GM23338 (cell line): ENCODE results near the gene AAR2. TPM values are rescaled to one million over a fixed set of nuclear protein-coding genes. Genes with fewer than 3 reads are reported as not detected.

ENCODE experiments used
- ATAC-seq: fragments of 200-7000 bp; cut with Tn5 transposase; 3 replicates; pipeline ENCODE4 v1.9.1; 2020
- DNase-seq: peaks from one replicate; pipeline ENCODE4 v3.0.0-alpha.2; 2015; ENCODE audit warnings: low spot score
- H2AFZ ChIP-seq: fragments of 200-600 bp; sonication (generic); 2 replicates; pipeline ENCODE4 v1.8.0; 2016; ENCODE audit warnings: antibody characterized with exemption, mild to moderate bottlenecking, moderate library complexity
- H3F3A ChIP-seq: fragments of 200-600 bp; sonication (generic); replicated peaks from 2 replicates; pipeline ENCODE4 v1.8.0; 2017; ENCODE audit warnings: antibody characterized with exemption, mixed run types, low read depth
- H3K27ac ChIP-seq: fragments of 200-600 bp; sonication (generic); 2 replicates; pipeline ENCODE4 v1.6.1; 2016; ENCODE audit warnings: low read depth
- H3K27me3 ChIP-seq: fragments of 200-600 bp; sonication (generic); 2 replicates; pipeline ENCODE4 v1.8.0; 2016; ENCODE audit warnings: mild to moderate bottlenecking, mixed run types, moderate library complexity; ENCODE audit not compliant: insufficient read depth
- H3K36me3 ChIP-seq: fragments of 200-600 bp; sonication (generic); 2 replicates; pipeline ENCODE4 v1.8.0; 2016; ENCODE audit warnings: mild to moderate bottlenecking; ENCODE audit not compliant: insufficient read depth
- H3K4me1 ChIP-seq: fragments of 200-600 bp; sonication (generic); 2 replicates; pipeline ENCODE4 v1.8.0; 2016; ENCODE audit warnings: mild to moderate bottlenecking, moderate library complexity; ENCODE audit not compliant: insufficient read depth
- H3K4me2 ChIP-seq: fragments of 200-600 bp; sonication (generic); 2 replicates; pipeline ENCODE4 v1.7.1; 2017; ENCODE audit warnings: mixed run types
- H3K4me3 ChIP-seq: fragments of 200-600 bp; sonication (generic); 2 replicates; pipeline ENCODE4 v1.6.1; 2016; ENCODE audit warnings: mixed run types
- H3K79me2 ChIP-seq: fragments of 200-600 bp; sonication (generic); replicated peaks from 2 replicates; pipeline ENCODE4 v1.8.0; 2017; ENCODE audit warnings: mild to moderate bottlenecking; ENCODE audit not compliant: insufficient read depth
- H3K9me2 ChIP-seq: fragments of 200-600 bp; sonication (generic); 2 replicates; pipeline ENCODE4 v1.8.0; 2017; ENCODE audit not compliant: insufficient read depth
- H4K20me1 ChIP-seq: fragments of 200-600 bp; sonication (generic); replicated peaks from 2 replicates; pipeline ENCODE4 v1.8.0; 2017; ENCODE audit warnings: mild to moderate bottlenecking; ENCODE audit not compliant: insufficient read depth
- H3K27ac Mint-ChIP-seq: 2 replicates; pipeline ENCODE4 v1.8.0; 2020; ENCODE audit warnings: inconsistent platforms, mild to moderate bottlenecking, moderate library complexity, mixed read lengths
- H3K27me3 Mint-ChIP-seq: 3 replicates; pipeline ENCODE4 v1.8.0; 2022; ENCODE audit warnings: low read depth, mild to moderate bottlenecking, moderate library complexity, mixed read lengths, inconsistent platforms; ENCODE audit not compliant: insufficient read depth, poor library complexity
- H3K36me3 Mint-ChIP-seq: 3 replicates; pipeline ENCODE4 v1.8.0; 2021; ENCODE audit warnings: low read depth, mild to moderate bottlenecking, inconsistent platforms, moderate library complexity, mixed read lengths
- H3K4me1 Mint-ChIP-seq: 3 replicates; pipeline ENCODE4 v1.8.0; 2020; ENCODE audit warnings: mild to moderate bottlenecking, inconsistent platforms, mixed read lengths
- H3K4me3 Mint-ChIP-seq: 3 replicates; pipeline ENCODE4 v1.8.0; 2021; ENCODE audit warnings: moderate library complexity, mild to moderate bottlenecking, inconsistent platforms, mixed read lengths
- H3K9me3 Mint-ChIP-seq: 3 replicates; pipeline ENCODE4 v1.8.0; 2020; ENCODE audit warnings: moderate library complexity, mild to moderate bottlenecking, inconsistent platforms, mixed read lengths
- CREB1 ChIP-seq: fragments of 250-450 bp; sonication (Bioruptor Pico); IDR thresholded peaks from 2 replicates; pipeline ENCODE4 v1.5.0; 2020; ENCODE audit warnings: low read depth, mild to moderate bottlenecking, moderate library complexity
- CTCF ChIP-seq, 2 experiments: fragments of 200-600 bp in 1 of 2; sonication (generic) in 1 of 2; conservative IDR thresholded peaks; 2 replicates each; pipeline versions ENCODE4 v1.5.1 to v1.6.1; 2016 to 2017; ENCODE audit warnings: antibody characterized with exemption in 2 of 2, low read depth in 2 of 2, mild to moderate bottlenecking in 2 of 2, moderate library complexity in 1 of 2
- ETS1 ChIP-seq: IDR thresholded peaks from 2 replicates; pipeline ENCODE4 v1.6.1; 2016; ENCODE audit warnings: antibody characterized with exemption
- JUNB ChIP-seq: IDR thresholded peaks from one replicate; pipeline ENCODE4 v1.6.1; 2016; ENCODE audit warnings: antibody characterized with exemption; ENCODE audit not compliant: unreplicated experiment
- NANOG ChIP-seq: IDR thresholded peaks from 2 replicates; pipeline ENCODE4 v1.6.1; 2016; ENCODE audit warnings: antibody characterized with exemption, borderline replicate concordance
- REST ChIP-seq: IDR thresholded peaks from one replicate; pipeline ENCODE4 v1.6.1; 2018; ENCODE audit warnings: antibody characterized with exemption; ENCODE audit not compliant: unreplicated experiment
- STAT1 ChIP-seq: IDR thresholded peaks from one replicate; pipeline ENCODE4 v1.6.1; 2016; ENCODE audit warnings: antibody characterized with exemption; ENCODE audit not compliant: unreplicated experiment
- ZNF114 ChIP-seq: fragments of 250-450 bp; sonication (Bioruptor Pico); IDR thresholded peaks from 2 replicates; pipeline ENCODE4 v1.5.0; 2020; ENCODE audit warnings: mild to moderate bottlenecking, moderate library complexity
- ZNF331 ChIP-seq: fragments of 250-450 bp; sonication (Bioruptor Pico); IDR thresholded peaks from 2 replicates; pipeline ENCODE4 v1.5.0; 2020; ENCODE audit warnings: low read depth, mild to moderate bottlenecking, moderate library complexity
- ZNF462 ChIP-seq: fragments of 250-450 bp; sonication (Bioruptor Pico); IDR thresholded peaks from 2 replicates; pipeline ENCODE4 v1.5.0; 2020; ENCODE audit warnings: mild to moderate bottlenecking, moderate library complexity
- polyA plus RNA-seq: library from polyadenylated mRNA; unstranded; fragments of >200 nt; fragmentation: Nextera tagmentation; extraction: Ambion mirVana; gene quantifications from 2 replicates; pipeline ENCODE4 v1.2.1, GENCODE V29; 2016
- total RNA-seq: library from RNA; depleted of rRNA; stranded (reverse); fragments of >200 nt; shearing (Covaris generic); gene quantifications from 2 replicates; pipeline ENCODE4 v1.2.3, GENCODE V29; 2014

Gene AAR2
- total and polyA plus RNA-seq, 2 experiments from 2014 or later, result 15.8 to 32.6 TPM

GRCh38 chr20:36254076-36254475 is 17.8 kb downstream of the AAR2 start:
- no peaks in the 10 kb centered on the region for H3K9me2 ChIP-seq
- no peak for TF ChIP-seq ZNF114 (CRISPR knock-in tag)
- TF ChIP-seq REST, result no peak
- no peak for TF ChIP-seq CREB1 (CRISPR knock-in tag)
- TF ChIP-seq ZNF331 (CRISPR knock-in tag), result no peak
- no peak for TF ChIP-seq NANOG
- TF ChIP-seq ZNF462, result no peak
- TF ChIP-seq CTCF (conservative IDR thresholded peaks at IDR 0.05; ENCODE audit: low read depth in 2 of 2), result no peak
- TF ChIP-seq ETS1, result no peak
- TF ChIP-seq STAT1, result no peak
- TF ChIP-seq JUNB, result no peak
- DNase-seq, result no peak
- H3K27ac ChIP-seq, result no peak overlapping the region
- Mint-ChIP-seq H3K9me3 (no peaks in the 10 kb centered on the region), H3K27ac (no peak overlapping the region), H3K36me3 (peaks cover 12% of the 10 kb centered on the region; the same call in 2 of the 3 replicates), H3K4me1 (peaks cover 13% of the 10 kb centered on the region), H3K4me3 (no peak overlapping the region), H3K27me3 (peaks cover 6% of the 10 kb centered on the region)
- no peak overlapping the region for H3K4me3 ChIP-seq
- no peak overlapping the region for H2AFZ ChIP-seq
- no peaks in the 10 kb centered on the region for H3K27me3 ChIP-seq
- H3K36me3 ChIP-seq, result peaks cover 4% of the 10 kb centered on the region; the same call in 1 of the 2 replicates
- no peaks in the 10 kb centered on the region for H3F3A ChIP-seq
- H3K4me1 ChIP-seq, result peaks cover 3% of the 10 kb centered on the region; the same call in 1 of the 2 replicates
- peaks cover 12% of the 10 kb centered on the region; the same call in 1 of the 2 replicates for H4K20me1 ChIP-seq
- 0 out of 2 replicates have a peak, but pooled peaks cover 10% of the 10 kb centered on the region for H3K79me2 ChIP-seq
- no peak for ATAC-seq
- H3K4me2 ChIP-seq, result no peak overlapping the region
